HG03135 (cell line): Measurements from ENCODE around the gene TENM4.
A peak's percentile ranks its signal among the peaks of the same experiment; 100 is the strongest.
"Not testable (repeated sequence)": the region's sequence is repeated elsewhere in the genome, so short reads cannot be mapped to it uniquely, and the experiment has no call there.

ENCODE experiments used
- ATAC-seq: cut with Tn5 transposase; IDR thresholded peaks from one replicate; pipeline ENCODE4 v1.9.1; 2021; ENCODE audit warnings: mild to moderate bottlenecking, moderate library complexity; ENCODE audit not compliant: unreplicated experiment

TENM4 gene

DNA sequence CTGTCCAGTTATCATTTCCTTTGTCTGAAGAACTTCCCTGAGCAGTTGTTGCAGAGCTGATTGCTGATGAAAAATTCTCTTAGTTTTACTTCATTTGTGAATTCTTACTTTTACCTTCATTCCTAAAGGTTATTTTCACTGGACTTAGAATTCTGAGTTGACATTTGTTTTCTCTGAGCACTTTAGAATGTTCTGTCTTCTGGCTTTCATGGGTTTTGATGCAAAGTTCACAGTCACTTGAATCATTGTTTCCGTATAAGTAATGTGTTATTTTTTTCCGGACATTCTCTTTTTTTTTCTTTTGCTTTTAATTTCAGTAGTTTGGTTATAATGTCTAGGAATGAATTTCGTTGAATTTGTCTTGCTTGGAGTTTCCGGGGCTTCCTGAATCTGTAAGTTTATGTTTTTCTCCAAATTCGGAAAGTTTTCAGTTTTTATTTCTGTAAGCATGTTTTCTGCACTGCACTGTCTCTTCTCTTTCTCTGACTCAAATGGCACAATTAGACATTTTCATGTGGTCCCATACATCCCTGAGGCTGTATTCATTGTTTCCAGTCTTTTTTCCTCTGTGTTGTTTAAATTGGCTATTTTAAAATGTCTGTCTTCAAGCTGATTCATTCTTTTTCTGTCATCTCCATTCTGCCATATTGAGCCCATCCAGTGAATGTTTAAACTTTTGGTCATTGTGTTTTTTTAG, 797.7 kb downstream of the TENM4 start:
- ATAC-seq: no peak

DNA sequence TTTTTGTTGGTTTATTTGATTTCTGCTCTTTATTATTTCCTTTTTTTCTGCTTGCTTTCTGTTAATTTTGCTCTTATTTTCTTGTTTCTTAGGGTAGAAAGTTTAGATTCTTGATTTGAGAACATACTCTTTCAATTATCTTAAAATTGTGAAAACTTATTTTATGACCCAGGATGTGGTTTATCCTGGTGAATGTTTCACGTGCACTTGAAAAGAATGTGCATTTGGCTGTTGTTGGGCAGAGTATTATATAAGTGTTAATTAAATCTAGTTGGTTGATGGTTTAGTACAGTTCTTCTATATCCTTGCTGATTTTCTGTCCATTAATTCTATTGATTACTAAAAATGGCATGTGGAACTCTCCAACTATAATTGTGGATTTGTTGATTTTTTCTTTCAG, 799.3 kb downstream of the TENM4 start:
- ATAC-seq: no peak

- ATAC-seq: no peak
Observed at GRCh38 chr11:78638704-78639380, 802.0 kb downstream of the TENM4 start.

GRCh38 chr11:78637527-78637926, 803.3 kb downstream of the TENM4 start:
- ATAC-seq: not testable (repeated sequence)

- peak; percentile 92 for ATAC-seq
Observed at GRCh38 chr11:78635814-78636506, 804.9 kb downstream of the TENM4 start.

GRCh38 chr11:78633516-78634310, 807.1 kb downstream of the TENM4 start:
- no peak for ATAC-seq

DNA sequence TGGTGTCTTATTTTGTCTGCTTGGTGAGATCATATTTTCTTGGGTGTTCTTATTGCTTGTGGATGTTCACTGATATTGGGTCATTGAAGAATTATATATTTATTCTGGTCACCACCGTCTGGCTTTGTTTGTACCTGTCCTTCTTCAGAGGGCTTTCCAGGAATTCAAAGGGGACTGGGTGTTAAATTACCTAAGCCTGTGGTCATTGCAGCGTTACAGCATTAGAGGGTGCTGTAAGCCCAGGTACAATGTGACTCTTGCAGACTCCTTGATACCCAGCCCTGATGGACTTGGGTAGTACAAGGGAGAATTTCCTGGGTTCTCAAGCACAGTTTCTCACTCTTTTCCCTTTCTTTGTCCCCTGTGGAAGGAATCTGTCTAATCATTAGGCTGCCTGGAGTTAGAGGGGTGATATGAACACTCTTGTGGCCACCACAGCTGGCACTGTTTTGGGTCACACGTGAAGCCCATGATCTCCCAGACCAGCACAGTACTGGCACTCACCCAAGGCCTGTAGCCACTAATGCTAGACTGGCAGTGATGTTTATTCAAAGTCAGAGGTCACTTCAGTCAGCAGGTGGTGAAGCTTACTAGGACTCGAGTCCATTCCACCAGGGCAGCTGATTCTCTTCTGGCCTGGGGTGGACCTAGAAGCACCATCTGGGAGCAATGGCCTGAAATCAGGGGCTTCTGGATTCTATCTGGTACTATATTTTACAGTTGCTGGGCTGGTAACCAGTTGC, 810.1 kb downstream of the TENM4 start:
- no peak for ATAC-seq

DNA sequence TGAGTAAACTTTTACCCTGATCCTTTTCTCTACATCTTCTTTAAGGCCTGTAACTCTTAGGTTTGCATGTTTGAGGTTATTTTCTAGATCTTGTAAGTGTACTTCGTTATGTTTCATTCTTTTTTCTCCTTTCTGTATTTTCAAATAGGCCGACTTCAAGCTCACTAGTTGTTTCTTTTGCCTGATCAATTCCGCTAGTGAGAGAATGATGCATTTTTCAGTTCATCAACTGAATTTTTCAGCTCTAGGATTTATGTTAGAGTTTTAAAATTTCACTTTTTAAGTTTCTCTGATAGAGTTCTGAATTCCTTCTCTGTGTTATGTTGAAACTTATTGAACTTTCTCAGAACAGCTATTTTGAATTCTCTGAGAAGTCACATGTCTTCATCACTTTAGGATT, 810.7 kb downstream of the TENM4 start:
- no peak for ATAC-seq

DNA sequence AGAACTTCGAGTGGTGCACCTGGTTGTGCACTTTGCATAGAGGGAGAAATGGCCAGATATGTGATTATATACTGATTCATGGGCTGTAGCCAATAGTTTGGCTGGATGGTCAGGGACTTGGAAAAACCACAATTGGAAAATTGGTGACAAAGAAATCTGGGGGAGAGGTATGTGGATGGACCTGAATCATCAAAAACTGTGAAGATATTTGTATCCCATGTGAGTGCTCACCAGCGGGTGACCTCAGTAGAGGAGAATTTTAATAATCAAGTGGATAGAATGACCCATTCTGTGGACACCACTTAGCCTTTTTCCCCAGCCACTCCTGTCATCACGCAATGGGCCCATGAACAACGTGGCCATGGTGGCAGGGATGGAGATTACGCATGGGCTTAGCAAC, 818.2 kb downstream of the TENM4 start:
- no peak for ATAC-seq

DNA sequence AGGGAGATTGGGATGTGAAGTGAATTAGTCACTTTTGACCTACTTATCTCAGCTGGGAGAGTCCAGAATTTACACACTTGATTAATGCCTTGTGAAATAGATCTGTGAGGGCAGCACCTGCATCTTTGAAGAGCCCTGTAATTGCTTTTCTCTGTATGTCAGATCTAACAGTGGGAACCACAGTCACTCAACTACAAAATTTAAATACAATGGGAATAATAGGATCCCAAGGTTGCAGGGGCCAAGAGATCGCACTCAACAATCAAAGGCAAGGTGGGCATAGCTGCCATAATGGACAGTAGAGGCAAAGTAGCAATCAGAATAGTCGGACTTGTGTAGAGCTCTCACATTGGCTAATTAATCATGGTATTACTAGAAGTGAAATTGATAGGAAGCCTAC, 820.7 kb downstream of the TENM4 start:
- no peak for ATAC-seq

- no peak for ATAC-seq
Observed at GRCh38 chr11:78615724-78616123, 825.1 kb downstream of the TENM4 start.

DNA sequence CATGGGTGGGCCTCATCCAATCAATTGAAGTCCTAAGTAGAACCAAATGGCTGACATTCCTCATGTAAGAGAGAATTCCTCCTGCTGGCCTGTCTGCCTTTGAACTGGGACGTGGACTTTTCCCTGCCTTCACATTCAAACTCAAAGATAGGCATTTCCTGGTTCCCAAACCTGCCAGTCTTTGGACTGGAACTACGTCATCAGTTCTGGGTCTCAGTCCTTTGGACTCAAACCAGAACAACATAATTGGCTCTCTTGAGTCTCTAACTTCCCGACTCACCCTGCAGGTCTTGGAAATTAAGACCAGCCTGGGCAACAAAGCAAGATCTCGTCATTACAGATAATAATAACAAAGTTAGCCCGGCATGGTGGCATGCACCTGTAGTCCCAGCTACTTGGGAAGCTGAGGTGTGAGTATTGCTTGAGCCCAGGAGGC, 827.4 kb downstream of the TENM4 start:
- ATAC-seq: no peak

DNA sequence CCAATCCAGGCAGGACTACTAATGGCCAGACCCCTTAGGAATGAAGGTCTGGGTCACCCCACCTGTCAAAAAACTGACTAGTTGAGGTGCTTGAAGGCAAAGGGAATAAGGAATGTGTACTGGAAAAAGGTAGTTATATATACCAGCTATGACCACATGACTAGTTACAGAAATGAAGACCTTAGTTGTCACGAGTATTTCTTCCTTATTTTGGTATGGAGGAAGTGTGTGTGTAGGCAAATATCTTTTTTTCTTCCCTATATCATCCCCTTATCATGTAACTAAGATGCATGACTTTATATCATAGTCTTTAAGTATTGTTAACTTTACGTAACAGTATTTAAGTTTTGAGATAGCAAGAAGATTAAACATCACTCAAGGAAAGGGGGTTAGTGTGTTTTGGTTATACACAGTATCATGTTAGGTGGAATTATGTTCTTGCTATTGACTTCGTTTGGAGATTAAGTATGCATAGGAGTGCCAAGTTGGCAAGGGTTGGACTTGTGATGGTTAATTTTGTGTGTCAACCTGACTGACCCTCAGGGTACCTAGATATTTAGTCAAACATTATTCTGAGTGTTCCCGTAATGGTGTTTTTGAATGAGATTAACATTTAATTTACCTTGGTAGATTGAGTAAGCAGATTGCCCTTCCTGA, 828.0 kb downstream of the TENM4 start:
- ATAC-seq: no peak

GRCh38 chr11:78609321-78609720, 831.5 kb downstream of the TENM4 start:
- not testable (repeated sequence) for ATAC-seq

DNA sequence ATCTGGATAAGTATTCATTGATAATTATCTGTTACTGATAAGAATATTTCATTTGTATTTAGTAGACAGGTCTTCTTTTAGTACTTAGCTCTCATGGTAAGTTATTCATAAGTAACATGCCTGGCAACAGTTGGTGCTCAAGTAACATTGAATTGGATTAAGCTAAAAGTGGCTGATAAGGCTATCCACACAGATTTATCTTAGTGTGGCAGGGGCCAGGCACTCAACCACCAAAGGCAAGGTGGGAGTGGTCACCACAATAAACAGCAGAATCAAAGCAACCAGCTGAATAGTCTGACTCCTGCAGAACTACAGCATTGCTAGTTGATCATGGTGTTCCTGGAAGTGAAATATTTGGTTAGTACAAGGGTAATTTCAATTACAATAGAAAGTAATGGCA, 833.1 kb downstream of the TENM4 start:
- no peak for ATAC-seq

GRCh38 chr11:78606667-78607066, 834.2 kb downstream of the TENM4 start:
- ATAC-seq: no peak

DNA sequence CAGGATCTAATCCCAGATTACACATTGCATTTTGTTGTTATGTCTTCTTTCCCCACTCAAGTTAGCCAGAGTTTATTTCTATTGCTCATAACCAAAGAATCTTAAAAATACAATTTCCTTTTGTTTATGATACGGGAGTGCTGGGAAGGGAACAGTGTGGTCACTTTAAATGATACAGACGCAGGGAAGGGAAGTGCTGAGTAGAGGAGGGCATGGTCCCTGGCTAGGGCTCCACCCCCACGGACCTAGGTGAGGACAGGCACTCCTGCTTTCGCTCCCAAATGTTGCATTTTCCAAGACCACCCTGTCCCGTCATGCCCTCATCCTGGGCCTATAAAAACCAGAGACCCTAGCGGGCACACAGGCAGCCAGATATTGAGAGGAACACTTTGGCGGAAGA, 835.5 kb downstream of the TENM4 start:
- ATAC-seq: no peak

- ATAC-seq: no peak
Observed at GRCh38 chr11:78603792-78604191, 837.0 kb downstream of the TENM4 start.
